GM23338 (cell line): ENCODE measurements around the gene GPC2. TPM values are rescaled to one million over a fixed set of nuclear protein-coding genes. Genes with fewer than 3 reads are reported as not detected.

ENCODE experiments used
- ATAC-seq: fragments of 200-7000 bp; cut with Tn5 transposase; 3 replicates; pipeline ENCODE4 v1.9.1; 2020
- DNase-seq: peaks from one replicate; pipeline ENCODE4 v3.0.0-alpha.2; 2015; ENCODE audit warnings: low spot score
- H2AFZ ChIP-seq: fragments of 200-600 bp; sonication (generic); 2 replicates; pipeline ENCODE4 v1.8.0; 2016; ENCODE audit warnings: antibody characterized with exemption, mild to moderate bottlenecking, moderate library complexity
- H3F3A ChIP-seq: fragments of 200-600 bp; sonication (generic); replicated peaks from 2 replicates; pipeline ENCODE4 v1.8.0; 2017; ENCODE audit warnings: antibody characterized with exemption, mixed run types, low read depth
- H3K27ac ChIP-seq: fragments of 200-600 bp; sonication (generic); 2 replicates; pipeline ENCODE4 v1.6.1; 2016; ENCODE audit warnings: low read depth
- H3K27me3 ChIP-seq: fragments of 200-600 bp; sonication (generic); 2 replicates; pipeline ENCODE4 v1.8.0; 2016; ENCODE audit warnings: mild to moderate bottlenecking, mixed run types, moderate library complexity; ENCODE audit not compliant: insufficient read depth
- H3K36me3 ChIP-seq: fragments of 200-600 bp; sonication (generic); 2 replicates; pipeline ENCODE4 v1.8.0; 2016; ENCODE audit warnings: mild to moderate bottlenecking; ENCODE audit not compliant: insufficient read depth
- H3K4me1 ChIP-seq: fragments of 200-600 bp; sonication (generic); 2 replicates; pipeline ENCODE4 v1.8.0; 2016; ENCODE audit warnings: mild to moderate bottlenecking, moderate library complexity; ENCODE audit not compliant: insufficient read depth
- H3K4me2 ChIP-seq: fragments of 200-600 bp; sonication (generic); 2 replicates; pipeline ENCODE4 v1.7.1; 2017; ENCODE audit warnings: mixed run types
- H3K4me3 ChIP-seq: fragments of 200-600 bp; sonication (generic); 2 replicates; pipeline ENCODE4 v1.6.1; 2016; ENCODE audit warnings: mixed run types
- H3K79me2 ChIP-seq: fragments of 200-600 bp; sonication (generic); replicated peaks from 2 replicates; pipeline ENCODE4 v1.8.0; 2017; ENCODE audit warnings: mild to moderate bottlenecking; ENCODE audit not compliant: insufficient read depth
- H3K9me2 ChIP-seq: fragments of 200-600 bp; sonication (generic); 2 replicates; pipeline ENCODE4 v1.8.0; 2017; ENCODE audit not compliant: insufficient read depth
- H4K20me1 ChIP-seq: fragments of 200-600 bp; sonication (generic); replicated peaks from 2 replicates; pipeline ENCODE4 v1.8.0; 2017; ENCODE audit warnings: mild to moderate bottlenecking; ENCODE audit not compliant: insufficient read depth
- H3K27ac Mint-ChIP-seq: 2 replicates; pipeline ENCODE4 v1.8.0; 2020; ENCODE audit warnings: inconsistent platforms, mild to moderate bottlenecking, moderate library complexity, mixed read lengths
- H3K27me3 Mint-ChIP-seq: 3 replicates; pipeline ENCODE4 v1.8.0; 2022; ENCODE audit warnings: low read depth, mild to moderate bottlenecking, moderate library complexity, mixed read lengths, inconsistent platforms; ENCODE audit not compliant: insufficient read depth, poor library complexity
- H3K36me3 Mint-ChIP-seq: 3 replicates; pipeline ENCODE4 v1.8.0; 2021; ENCODE audit warnings: low read depth, mild to moderate bottlenecking, inconsistent platforms, moderate library complexity, mixed read lengths
- H3K4me1 Mint-ChIP-seq: 3 replicates; pipeline ENCODE4 v1.8.0; 2020; ENCODE audit warnings: mild to moderate bottlenecking, inconsistent platforms, mixed read lengths
- H3K4me3 Mint-ChIP-seq: 3 replicates; pipeline ENCODE4 v1.8.0; 2021; ENCODE audit warnings: moderate library complexity, mild to moderate bottlenecking, inconsistent platforms, mixed read lengths
- H3K9me3 Mint-ChIP-seq: 3 replicates; pipeline ENCODE4 v1.8.0; 2020; ENCODE audit warnings: moderate library complexity, mild to moderate bottlenecking, inconsistent platforms, mixed read lengths
- POLR2AphosphoS5 ChIP-seq: IDR thresholded peaks from 2 replicates; pipeline ENCODE4 v1.6.1; 2016; ENCODE audit warnings: antibody characterized with exemption, low read depth
- REST ChIP-seq: IDR thresholded peaks from one replicate; pipeline ENCODE4 v1.6.1; 2018; ENCODE audit warnings: antibody characterized with exemption; ENCODE audit not compliant: unreplicated experiment
- STAT1 ChIP-seq: IDR thresholded peaks from one replicate; pipeline ENCODE4 v1.6.1; 2016; ENCODE audit warnings: antibody characterized with exemption; ENCODE audit not compliant: unreplicated experiment
- ZNF114 ChIP-seq: fragments of 250-450 bp; sonication (Bioruptor Pico); IDR thresholded peaks from 2 replicates; pipeline ENCODE4 v1.5.0; 2020; ENCODE audit warnings: mild to moderate bottlenecking, moderate library complexity
- ZNF331 ChIP-seq: fragments of 250-450 bp; sonication (Bioruptor Pico); IDR thresholded peaks from 2 replicates; pipeline ENCODE4 v1.5.0; 2020; ENCODE audit warnings: low read depth, mild to moderate bottlenecking, moderate library complexity
- ZNF462 ChIP-seq: fragments of 250-450 bp; sonication (Bioruptor Pico); IDR thresholded peaks from 2 replicates; pipeline ENCODE4 v1.5.0; 2020; ENCODE audit warnings: mild to moderate bottlenecking, moderate library complexity
- polyA plus RNA-seq: library from polyadenylated mRNA; unstranded; fragments of >200 nt; fragmentation: Nextera tagmentation; extraction: Ambion mirVana; gene quantifications from 2 replicates; pipeline ENCODE4 v1.2.1, GENCODE V29; 2016
- total RNA-seq: library from RNA; depleted of rRNA; stranded (reverse); fragments of >200 nt; shearing (Covaris generic); gene quantifications from 2 replicates; pipeline ENCODE4 v1.2.3, GENCODE V29; 2014

The GPC2 gene
- total and polyA plus RNA-seq, 2 experiments from 2014 or later = 10.7 to 48.8 TPM

GRCh38 chr7:100210805-100211204, 33.6 kb upstream of the GPC2 start (continued):
- no peak for TF ChIP-seq ZNF331 (CRISPR knock-in tag)
- no peak for TF ChIP-seq POLR2AphosphoS5

- peaks cover 12% of the 10 kb centered on the region for H3K4me1 Mint-ChIP-seq
- TF ChIP-seq ZNF462 (CRISPR knock-in tag) = no peak
- no peak for TF ChIP-seq ZNF114 (CRISPR knock-in tag)
- no peak for TF ChIP-seq STAT1
- TF ChIP-seq REST = no peak
- Histone ChIP-seq H4K20me1 (no peaks in the 10 kb centered on the region; the same call in 1 of the 2 replicates), H3K4me1 (peaks cover 5% of the 10 kb centered on the region; the same call in 1 of the 2 replicates), H3K4me2 (no peak overlapping the region), H3F3A (no peaks in the 10 kb centered on the region), H3K79me2 (no peaks in the 10 kb centered on the region), H3K9me2 (no peaks in the 10 kb centered on the region), H3K27me3 (peaks cover 45% of the 10 kb centered on the region), H3K36me3 (no peaks in the 10 kb centered on the region), H3K27ac (no peak overlapping the region), H2AFZ (no peak overlapping the region), H3K4me3 (no peak overlapping the region)
- ATAC-seq (no peak), DNase-seq (no peak)
- no peaks in the 10 kb centered on the region for H3K9me3 Mint-ChIP-seq
- no peak overlapping the region for H3K27ac Mint-ChIP-seq
- H3K27me3 Mint-ChIP-seq = peaks cover 14% of the 10 kb centered on the region
- H3K4me3 Mint-ChIP-seq = no peak overlapping the region
- H3K36me3 Mint-ChIP-seq = no peaks in the 10 kb centered on the region
These were observed 32.3 kb upstream of the GPC2 start for GRCh38 chr7:100209493-100209892.
